Endothelial cell of umbilical vein (primary cell): ENCODE data around the gene NINL. TPM values are rescaled to one million over a fixed set of nuclear protein-coding genes. Genes with fewer than 3 reads are reported as not detected.

ENCODE experiments used
- BruUV-seq: library from RNA; stranded (reverse); fragments of 400-500 nt; replicated peaks from 2 replicates; lab custom pipeline; 2021; lab: Mats Ljungman, UMichigan
- CTCF ChIA-PET: fragments of 300-600, 350-600 bp; sonication (Branson Sonifier 250); formaldehyde crosslinking; loops from one replicate; lab custom pipeline; 2021; ENCODE audit warnings: antibody characterized with exemption, inconsistent platforms; lab: Charles Lee
- POLR2A ChIA-PET: fragments of 300-600, 350-600 bp; sonication (Branson Sonifier 250); formaldehyde crosslinking; loops from one replicate; lab custom pipeline; 2021; ENCODE audit warnings: antibody characterized with exemption, inconsistent platforms; lab: Charles Lee
- DNase-seq: peaks from one replicate; pipeline ENCODE4 v3.0.0-alpha.2; 2011; ENCODE audit warnings: low read depth, low spot score
- FAIRE-seq: peaks from 2 replicates; lab custom pipeline; 2011; peaks lifted over from hg19 to GRCh38; lab: Jason Lieb, UNC
- H2AFZ ChIP-seq: 2 replicates; pipeline ENCODE4 v1.6.0; 2012; ENCODE audit warnings: low read depth, low read length, control low read depth, inconsistent platforms
- H3K27ac ChIP-seq: 2 replicates; pipeline ENCODE4 v1.5.1; 2011; ENCODE audit warnings: low read depth, mild to moderate bottlenecking, control low read depth, low read length, moderate library complexity; ENCODE audit not compliant: insufficient read depth
- H3K27me3 ChIP-seq, 2 experiments: 2 replicates each; pipeline versions ENCODE4 v1.6.0 to v1.6.1; 2011; ENCODE audit warnings: low read length in 2 of 2, mixed read lengths in 1 of 2; ENCODE audit not compliant: control insufficient read depth in 2 of 2, insufficient read depth in 2 of 2
- H3K36me3 ChIP-seq, 2 experiments: 2 replicates in 1 of 2; 3 replicates in 1 of 2; pipeline ENCODE4 v1.5.1; 2011; ENCODE audit warnings: low read length in 2 of 2, mild to moderate bottlenecking in 1 of 2, moderate library complexity in 1 of 2; ENCODE audit not compliant: control insufficient read depth in 2 of 2, insufficient read depth in 2 of 2; ENCODE audit errors: extremely low read depth in 1 of 2
- H3K4me1 ChIP-seq: 3 replicates; pipeline ENCODE4 v1.5.1; 2011; ENCODE audit warnings: mild to moderate bottlenecking, low read length; ENCODE audit not compliant: control insufficient read depth, insufficient read depth; ENCODE audit errors: extremely low read depth
- H3K4me2 ChIP-seq: 2 replicates; pipeline ENCODE4 v1.6.1; 2011; ENCODE audit warnings: low read length, control low read depth, mixed read lengths; ENCODE audit not compliant: insufficient read depth
- H3K4me3 ChIP-seq, 3 experiments: fragments of 200-600 bp in 1 of 3; sonication (generic), shearing (Covaris generic) in 1 of 3; replicated peaks in 1 of 3; 2 replicates each; pipeline ENCODE4 v1.5.1; 2011 to 2016; ENCODE audit warnings: control low read depth in 3 of 3, low read length in 3 of 3, mild to moderate bottlenecking in 2 of 3, inconsistent platforms in 1 of 3, low read depth in 1 of 3, moderate library complexity in 1 of 3; ENCODE audit not compliant: insufficient read depth in 1 of 3
- H3K79me2 ChIP-seq: 2 replicates; pipeline ENCODE4 v1.6.0; 2012; ENCODE audit warnings: low read length, inconsistent platforms; ENCODE audit not compliant: control insufficient read depth, insufficient read depth
- H3K9ac ChIP-seq: replicated peaks from 2 replicates; pipeline ENCODE3; 2011; ENCODE audit warnings: low read length, control low read depth; ENCODE audit not compliant: insufficient read depth; ENCODE audit errors: extremely low read depth
- H3K9me1 ChIP-seq: replicated peaks from 3 replicates; pipeline ENCODE4 v1.6.0; 2011; ENCODE audit warnings: mild to moderate bottlenecking, low read length; ENCODE audit not compliant: control insufficient read depth, insufficient read depth; ENCODE audit errors: extremely low read depth
- H3K9me3 ChIP-seq: replicated peaks from 2 replicates; pipeline ENCODE4 v1.5.1; 2012; ENCODE audit warnings: low read length, inconsistent platforms; ENCODE audit not compliant: control insufficient read depth, insufficient read depth
- H4K20me1 ChIP-seq: replicated peaks from 2 replicates; pipeline ENCODE3; 2011; ENCODE audit warnings: mild to moderate bottlenecking, low read length; ENCODE audit not compliant: control insufficient read depth, insufficient read depth; ENCODE audit errors: extremely low read depth
- CTCF ChIP-seq, 2 donors: IDR thresholded peaks; 1 replicate in 1 of 2; 2 replicates in 1 of 2; pipeline ENCODE4 v1.5.1; 2011; ENCODE audit warnings: low read length in 2 of 2, mild to moderate bottlenecking in 2 of 2, moderate library complexity in 2 of 2, control low read depth in 1 of 2, inconsistent platforms in 1 of 2, low read depth in 1 of 2; ENCODE audit not compliant: insufficient read depth in 1 of 2; ENCODE audit errors: extremely low read depth in 1 of 2
- EZH2 ChIP-seq: IDR thresholded peaks from 2 replicates; pipeline ENCODE4 v1.6.1; 2012; ENCODE audit warnings: borderline replicate concordance, low read depth, mild to moderate bottlenecking, moderate library complexity, low read length, inconsistent platforms; ENCODE audit not compliant: severe bottlenecking
- FOS ChIP-seq: IDR thresholded peaks from 2 replicates; pipeline ENCODE4 v1.6.1; 2011; ENCODE audit warnings: mild to moderate bottlenecking, low read length, moderate library complexity, borderline replicate concordance; ENCODE audit not compliant: insufficient read depth
- GATA2 ChIP-seq: IDR thresholded peaks from 2 replicates; pipeline ENCODE4 v1.7.0; 2011; ENCODE audit warnings: low read depth, mild to moderate bottlenecking, moderate library complexity, mixed read lengths, low read length; ENCODE audit not compliant: insufficient read length, insufficient read depth
- JUN ChIP-seq: IDR thresholded peaks from 2 replicates; pipeline ENCODE4 v1.6.1; 2011; ENCODE audit warnings: borderline replicate concordance, low read depth; ENCODE audit not compliant: insufficient read length, insufficient read depth
- MYC ChIP-seq: IDR thresholded peaks from one replicate; pipeline ENCODE4 v1.6.1; 2011; ENCODE audit warnings: mild to moderate bottlenecking, low read depth, low read length
- POLR2A ChIP-seq: IDR thresholded peaks from 2 replicates; pipeline ENCODE4 v1.6.1; 2012; ENCODE audit warnings: low read depth, mild to moderate bottlenecking, control low read depth, low read length
- POLR2AphosphoS5 ChIP-seq: IDR thresholded peaks from 2 replicates; pipeline ENCODE4 v1.6.1; 2012; ENCODE audit warnings: low read depth, mild to moderate bottlenecking, control low read depth, low read length, moderate library complexity; ENCODE audit not compliant: insufficient read depth
- dilution Hi-C: fragments of 300-500 bp; cut with MboI; formaldehyde crosslinking; loops from one replicate; pipeline ENCODE4 v1.15.0; 2019; ENCODE audit warnings: low sequenced_read_pairs; ENCODE audit not compliant: extremely low pct_ligation_motif_present
- intact Hi-C: fragments of 100-400 bp; cut with micrococcal nuclease; formaldehyde crosslinking; loops from one replicate; pipeline ENCODE4 v1.10.0; 2022
- polyA plus RNA-seq, 4 experiments: library from polyadenylated mRNA; depleted of rRNA in 3 of 4; stranded (reverse) in 3 of 4; unstranded in 1 of 4; fragments of >200 nt; gene quantifications; 2 replicates each; pipeline versions ENCODE4 v1.2.1 to v1.2.3, GENCODE V29; 2011 to 2012; ENCODE audit warnings: missing spikeins in 1 of 4
- total RNA-seq: library from RNA; stranded (reverse); gene quantifications from 2 replicates; pipeline ENCODE4 v1.2.3, GENCODE V29; 2021
- TF ChIP-seq, protein P1 (sequence below): IDR thresholded peaks from 2 replicates; pipeline ENCODE4 v1.6.1; 2011; ENCODE audit not compliant: insufficient read depth, insufficient read length

Gene NINL
- total and polyA plus RNA-seq, 2 donors (not counting 3 experiments of a cell fraction or from before 2014, with no cell fraction given) = 13.2 to 25.5 TPM

- FAIRE-seq = no peak
- no peak for TF ChIP-seq JUN
- no peak for TF ChIP-seq MYC
- no peak for TF ChIP-seq POLR2AphosphoS5
- TF ChIP-seq FOS = no peak
- POLR2A ChIA-PET = no interaction called here
These were observed 39.2 kb upstream of the NINL start for GRCh38 chr20:25624500-25624939.

GRCh38 chr20:25623736-25624499 is 38.6 kb upstream of the NINL start, which contains the start of gene NANP:
Gene NANP (minus strand): TSS chr20:25624014. CDS start chr20:25623948, 66 bp downstream.
- POLR2A ChIA-PET = no interaction called here
- H3K36me3 ChIP-seq = no peaks in the 10 kb centered on the region
- H3K79me2 ChIP-seq = peaks cover 42% of the 10 kb centered on the region

More at GRCh38 chr20:25624500-25624939, 39.2 kb upstream of the NINL start:
- H3K9me3 ChIP-seq = no peaks in the 10 kb centered on the region
- H3K79me2 ChIP-seq = peaks cover 36% of the 10 kb centered on the region
- peak overlapping the region; percentile 91 for H3K4me2 ChIP-seq
- peak overlapping the region; percentile 81 for H2AFZ ChIP-seq
- peaks cover 0 to 1% of the 10 kb centered on the region in 2 experiments for H3K27me3 ChIP-seq
- H3K9me1 ChIP-seq = no peaks in the 10 kb centered on the region
- peak overlapping the region; percentile 91 for H3K27ac ChIP-seq
- H3K4me3 ChIP-seq = peak overlapping the region; percentile 52 to 85 (median 82)
- DNase-seq = no peak
- H3K9ac ChIP-seq = peak overlapping the region; percentile 93
- peaks cover 11% of the 10 kb centered on the region for H3K4me1 ChIP-seq
- dilution Hi-C loops (no loop called here), intact Hi-C loops (loop anchor here (1.0 to 10.0 kb wide), 4 partner anchors 39 to 1520 kb away; partner anchors contain the start of genes ABHD12, NINL and ZNF337)
- CTCF ChIA-PET = no interaction called here
- BruUV-seq = TSS peak; percentile 71
- no peaks in the 10 kb centered on the region for H3K36me3 ChIP-seq
- H4K20me1 ChIP-seq = no peaks in the 10 kb centered on the region

More at GRCh38 chr20:25623736-25624499, 38.6 kb upstream of the NINL start, which contains the start of gene NANP:
- Histone ChIP-seq H4K20me1 (no peaks in the 10 kb centered on the region), H3K9ac (peak within 1 kb of the TSS; percentile 93), H3K9me1 (no peaks in the 10 kb centered on the region), H3K9me3 (no peaks in the 10 kb centered on the region), H3K27me3 (no peaks in the 10 kb centered on the region), H2AFZ (peak within 1 kb of the TSS; percentile 81), H3K27ac (peak within 1 kb of the TSS; percentile 91), H3K4me2 (peak within 1 kb of the TSS; percentile 91), H3K4me1 (peaks cover 11% of the 10 kb centered on the region), H3K4me3 (peak within 1 kb of the TSS; percentile 55 to 85 (median 82))
- CTCF ChIA-PET = no interaction called here
- dilution Hi-C loops = no loop called here
- intact Hi-C loops = loop anchor here (1.0 to 10.0 kb wide), 5 partner anchors 39 to 1519 kb away; partner anchors contain the start of genes ABHD12, NINL and ZNF337
- peak; percentile 88 for TF ChIP-seq POLR2AphosphoS5
- peak; percentile 97 for TF ChIP-seq POLR2A
- TF ChIP-seq FOS = no peak
- no peak for TF ChIP-seq GATA2
- no peak for TF ChIP-seq EZH2
- no peak for TF ChIP-seq MYC
- TF ChIP-seq, protein P1, sequence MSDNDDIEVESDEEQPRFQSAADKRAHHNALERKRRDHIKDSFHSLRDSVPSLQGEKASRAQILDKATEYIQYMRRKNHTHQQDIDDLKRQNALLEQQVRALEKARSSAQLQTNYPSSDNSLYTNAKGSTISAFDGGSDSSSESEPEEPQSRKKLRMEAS = peak; percentile 27
- no peak for TF ChIP-seq CTCF (IDR thresholded peaks at IDR 0.05; ENCODE audit: extremely low read depth in 1 of 2, insufficient read depth in 1 of 2, low read depth in 1 of 2, low read length in 2 of 2)
- TF ChIP-seq JUN = no peak
- FAIRE-seq (peak; percentile 97), DNase-seq (peak; percentile 99)
- no TSS peak for BruUV-seq
